Natural killer cell (primary cell): ENCODE data around the gene PRSS56. TPM values are rescaled to one million over a fixed set of nuclear protein-coding genes. Genes with fewer than 3 reads are reported as not detected.
A peak's percentile ranks its signal among the peaks of the same experiment; 100 is the strongest.

Experiments used
- ATAC-seq, 3 donors: fragments of 150-1000 bp in 2 of 3; fragments of 200-7000 bp in 1 of 3; cut with Tn5 transposase; 1 replicate in 1 of 3; 2 replicates in 2 of 3; pipeline ENCODE4 v1.10.0; 2021; ENCODE audit warnings: mild to moderate bottlenecking in 2 of 3, moderate library complexity in 2 of 3
- DNase-seq, 2 donors: peaks; one replicate each; pipeline versions ENCODE4 v3.0.0 to v3.0.0-alpha.2; 2013 to 2021; ENCODE audit warnings: mixed read lengths in 1 of 2
- H3K27ac ChIP-seq: one replicate; pipeline ENCODE4 v1.5.1; 2013; ENCODE audit warnings: mild to moderate bottlenecking, low read length
- H3K27me3 ChIP-seq: one replicate; pipeline ENCODE4 v1.6.1; 2013; ENCODE audit warnings: low read length; ENCODE audit not compliant: control insufficient read depth, insufficient read depth
- H3K36me3 ChIP-seq: one replicate; pipeline ENCODE4 v1.6.1; 2013; ENCODE audit warnings: low read length; ENCODE audit not compliant: control insufficient read depth, insufficient read depth
- H3K4me1 ChIP-seq: one replicate; pipeline ENCODE4 v1.6.1; 2013; ENCODE audit warnings: low read length; ENCODE audit not compliant: control insufficient read depth, insufficient read depth
- H3K4me3 ChIP-seq: one replicate; pipeline ENCODE4 v1.5.1; 2013; ENCODE audit warnings: low read length
- H3K9me3 ChIP-seq: one replicate; pipeline ENCODE4 v1.6.1; 2013; ENCODE audit warnings: low read length; ENCODE audit not compliant: control insufficient read depth, insufficient read depth
- H3K27ac Mint-ChIP-seq, 2 donors: one replicate each; pipeline ENCODE4 v1.8.0; 2022; ENCODE audit warnings: mild to moderate bottlenecking in 2 of 2, mixed read lengths in 2 of 2, moderate library complexity in 1 of 2
- H3K27me3 Mint-ChIP-seq, 2 donors: one replicate each; pipeline ENCODE4 v1.8.0; 2022; ENCODE audit warnings: low read depth in 2 of 2, mixed read lengths in 2 of 2
- H3K36me3 Mint-ChIP-seq: one replicate; pipeline ENCODE4 v1.8.0; 2022; ENCODE audit warnings: mixed read lengths
- H3K4me1 Mint-ChIP-seq, 2 donors: one replicate each; pipeline ENCODE4 v1.8.0; 2022; ENCODE audit warnings: mixed read lengths in 2 of 2
- H3K4me3 Mint-ChIP-seq: one replicate; pipeline ENCODE4 v1.8.0; 2022; ENCODE audit warnings: mild to moderate bottlenecking, moderate library complexity, mixed read lengths
- H3K9me3 Mint-ChIP-seq, 2 donors: one replicate each; pipeline ENCODE4 v1.8.0; 2022; ENCODE audit warnings: mixed read lengths in 2 of 2
- WGBS: methylation state at CpG from one replicate; pipeline ENCODE4 v1.1.7; 2013; ENCODE audit warnings: missing lambda C conversion rate; ENCODE audit not compliant: insufficient coverage; 5-methylcytosine and 5-hydroxymethylcytosine counted together
- intact Hi-C: fragments of 100-400 bp; cut with micrococcal nuclease; formaldehyde crosslinking; loops from one replicate; pipeline ENCODE4 v1.14.2; 2022
- total RNA-seq, 4 donors: library from RNA; stranded (reverse); fragments of 120-200 nt in 1 of 4; gene quantifications; one replicate each; pipeline versions ENCODE4 v1.2.3 to v1.2.4, GENCODE V29; 2013 to 2022
- TF ChIP-seq, protein P1 (sequence below): fragments of 200-600 bp; IDR thresholded peaks from one replicate; pipeline ENCODE4 v1.8.0; 2022; ENCODE audit warnings: antibody characterized with exemption

Gene PRSS56
- total RNA-seq, 3 donors from 2014 or later (not counting 1 experiment from before 2014, with no cell fraction given): not detected

DNA sequence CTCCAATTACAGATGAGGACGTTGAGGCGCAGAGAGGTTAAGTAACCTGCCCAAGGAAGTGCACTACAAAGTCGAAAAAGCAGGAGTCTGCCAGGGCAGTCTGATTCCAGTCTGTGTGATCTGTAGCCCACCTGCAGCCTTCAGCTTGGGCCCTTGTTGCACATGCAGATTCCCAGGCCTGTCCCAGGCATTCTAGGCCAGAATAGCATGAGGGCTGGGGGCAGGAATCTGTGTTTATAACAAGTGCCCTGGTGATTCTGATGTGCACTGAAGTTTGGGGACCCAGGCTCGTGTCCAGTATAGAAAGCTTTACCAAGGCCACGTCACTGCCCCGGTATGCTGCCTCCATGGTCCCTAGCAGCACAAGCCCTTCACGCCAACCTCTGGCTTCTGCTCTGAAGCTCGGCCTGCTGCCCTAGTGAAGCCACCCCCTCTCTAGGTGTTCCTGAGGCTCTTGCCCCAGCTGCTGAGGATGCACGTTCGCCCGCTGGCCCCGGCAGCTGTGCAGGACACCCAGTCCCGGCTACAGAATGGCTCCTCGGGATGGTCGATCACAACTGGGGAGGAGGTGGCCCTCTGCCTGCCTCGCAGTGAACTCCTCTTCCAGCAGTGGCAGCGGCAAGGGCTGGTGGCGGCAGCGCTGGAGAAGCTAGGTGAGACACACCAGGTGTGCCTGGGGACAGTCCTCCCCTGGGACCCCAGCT lies 23.9 kb downstream of the PRSS56 start:
- no peaks in the 10 kb centered on the region for H3K36me3 Mint-ChIP-seq
- ATAC-seq (no peak), DNase-seq (no peak)
- Histone ChIP-seq H3K27ac (no peak overlapping the region), H3K36me3 (peaks cover 3% of the 10 kb centered on the region), H3K9me3 (no peaks in the 10 kb centered on the region), H3K4me3 (no peak overlapping the region), H3K4me1 (peaks cover 11% of the 10 kb centered on the region), H3K27me3 (no peaks in the 10 kb centered on the region)
- TF ChIP-seq, protein P1, sequence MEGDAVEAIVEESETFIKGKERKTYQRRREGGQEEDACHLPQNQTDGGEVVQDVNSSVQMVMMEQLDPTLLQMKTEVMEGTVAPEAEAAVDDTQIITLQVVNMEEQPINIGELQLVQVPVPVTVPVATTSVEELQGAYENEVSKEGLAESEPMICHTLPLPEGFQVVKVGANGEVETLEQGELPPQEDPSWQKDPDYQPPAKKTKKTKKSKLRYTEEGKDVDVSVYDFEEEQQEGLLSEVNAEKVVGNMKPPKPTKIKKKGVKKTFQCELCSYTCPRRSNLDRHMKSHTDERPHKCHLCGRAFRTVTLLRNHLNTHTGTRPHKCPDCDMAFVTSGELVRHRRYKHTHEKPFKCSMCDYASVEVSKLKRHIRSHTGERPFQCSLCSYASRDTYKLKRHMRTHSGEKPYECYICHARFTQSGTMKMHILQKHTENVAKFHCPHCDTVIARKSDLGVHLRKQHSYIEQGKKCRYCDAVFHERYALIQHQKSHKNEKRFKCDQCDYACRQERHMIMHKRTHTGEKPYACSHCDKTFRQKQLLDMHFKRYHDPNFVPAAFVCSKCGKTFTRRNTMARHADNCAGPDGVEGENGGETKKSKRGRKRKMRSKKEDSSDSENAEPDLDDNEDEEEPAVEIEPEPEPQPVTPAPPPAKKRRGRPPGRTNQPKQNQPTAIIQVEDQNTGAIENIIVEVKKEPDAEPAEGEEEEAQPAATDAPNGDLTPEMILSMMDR: no peak
- intact Hi-C loops: no loop called here
- peak overlapping the region in 1 of 2 donors; percentile 20 for H3K27ac Mint-ChIP-seq
- H3K27me3 Mint-ChIP-seq: peaks cover 0 to 4% of the 10 kb centered on the region in 2 donors
- peaks cover 0 to 2% of the 10 kb centered on the region in 2 donors for H3K9me3 Mint-ChIP-seq
- peaks cover 16 to 23% of the 10 kb centered on the region in 2 donors for H3K4me1 Mint-ChIP-seq
- H3K4me3 Mint-ChIP-seq: no peak overlapping the region
- 96% methylated on average over 19 of the region's 19 CpGs for WGBS

GRCh38 chr2:232544674-232545073 lies 24.5 kb downstream of the PRSS56 start:
- H3K4me3 ChIP-seq: no peak overlapping the region
- H3K4me1 ChIP-seq: peaks cover 9% of the 10 kb centered on the region
- DNase-seq (no peak), ATAC-seq (no peak)
- Mint-ChIP-seq H3K36me3 (no peaks in the 10 kb centered on the region), H3K4me3 (no peak overlapping the region), H3K9me3 (peaks cover 0 to 2% of the 10 kb centered on the region in 2 donors), H3K27me3 (peaks cover 0 to 2% of the 10 kb centered on the region in 2 donors), H3K27ac (peak overlapping the region in 1 of 2 donors; percentile 20), H3K4me1 (peaks cover 22 to 27% of the 10 kb centered on the region in 2 donors)
- 87% methylated on average over 4 of the region's 6 CpGs for WGBS
- peaks cover 3% of the 10 kb centered on the region for H3K36me3 ChIP-seq
- no peak overlapping the region for H3K27ac ChIP-seq
- no peaks in the 10 kb centered on the region for H3K9me3 ChIP-seq
- no peaks in the 10 kb centered on the region for H3K27me3 ChIP-seq
- TF ChIP-seq, protein P1: no peak
- intact Hi-C loops: no loop called here

- WGBS: 95% methylated on average over 16 of the region's 17 CpGs
- TF ChIP-seq, protein P1: no peak
- Histone ChIP-seq H3K9me3 (no peaks in the 10 kb centered on the region), H3K4me1 (peaks cover 6% of the 10 kb centered on the region), H3K27ac (no peak overlapping the region), H3K27me3 (no peaks in the 10 kb centered on the region), H3K36me3 (peaks cover 3% of the 10 kb centered on the region), H3K4me3 (no peak overlapping the region)
- Mint-ChIP-seq H3K4me3 (no peak overlapping the region), H3K9me3 (peaks cover 0 to 2% of the 10 kb centered on the region in 2 donors), H3K27me3 (no peaks in the 10 kb centered on the region), H3K36me3 (no peaks in the 10 kb centered on the region), H3K4me1 (peaks cover 28 to 29% of the 10 kb centered on the region in 2 donors), H3K27ac (no peak overlapping the region)
- intact Hi-C loops: no loop called here
- DNase-seq: no peak
- ATAC-seq: no peak
Measured at GRCh38 chr2:232545511-232546375, 25.6 kb downstream of the PRSS56 start.
